OCI-LY7 (cell line): ENCODE data around the gene ARPC4.

Experiments
- EZH2phosphoT487 ChIP-seq: fragments of 200-600 bp; sonication (generic); IDR thresholded peaks from 2 replicates; pipeline ENCODE4 v1.6.1; 2018; ENCODE audit warnings: low read depth, borderline replicate concordance, mild to moderate bottlenecking, mixed run types, antibody characterized with exemption, low read length, moderate library complexity, mixed read lengths
- TF ChIP-seq, protein P1 (sequence below): fragments of 200-600 bp; sonication (generic); conservative IDR thresholded peaks from 2 replicates; pipeline ENCODE4 v1.5.1; 2014; ENCODE audit warnings: mild to moderate bottlenecking, antibody characterized with exemption, low read length, moderate library complexity, mixed read lengths

DNA sequence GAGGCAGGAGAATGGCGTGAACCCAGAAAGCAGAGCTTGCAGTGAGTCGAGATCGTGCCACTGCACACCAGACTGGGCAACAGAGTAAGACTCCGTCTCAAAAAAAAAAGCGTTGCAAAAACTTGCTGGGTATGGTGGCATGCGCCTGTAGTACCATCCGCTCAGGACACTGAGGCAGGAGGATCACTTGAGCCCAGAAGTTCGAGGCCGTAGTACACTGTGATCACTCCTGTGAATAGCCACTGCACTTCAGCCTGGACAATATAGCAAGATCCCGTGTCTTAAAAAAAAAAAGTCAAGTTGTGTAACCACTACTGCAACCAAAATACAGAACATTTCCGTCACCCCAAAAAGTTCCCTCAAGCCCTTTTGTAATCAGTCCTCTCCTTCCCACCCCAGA lies 1.5 kb downstream of the ARPC4 start:
- no peak for TF ChIP-seq EZH2phosphoT487
- TF ChIP-seq, protein P1, sequence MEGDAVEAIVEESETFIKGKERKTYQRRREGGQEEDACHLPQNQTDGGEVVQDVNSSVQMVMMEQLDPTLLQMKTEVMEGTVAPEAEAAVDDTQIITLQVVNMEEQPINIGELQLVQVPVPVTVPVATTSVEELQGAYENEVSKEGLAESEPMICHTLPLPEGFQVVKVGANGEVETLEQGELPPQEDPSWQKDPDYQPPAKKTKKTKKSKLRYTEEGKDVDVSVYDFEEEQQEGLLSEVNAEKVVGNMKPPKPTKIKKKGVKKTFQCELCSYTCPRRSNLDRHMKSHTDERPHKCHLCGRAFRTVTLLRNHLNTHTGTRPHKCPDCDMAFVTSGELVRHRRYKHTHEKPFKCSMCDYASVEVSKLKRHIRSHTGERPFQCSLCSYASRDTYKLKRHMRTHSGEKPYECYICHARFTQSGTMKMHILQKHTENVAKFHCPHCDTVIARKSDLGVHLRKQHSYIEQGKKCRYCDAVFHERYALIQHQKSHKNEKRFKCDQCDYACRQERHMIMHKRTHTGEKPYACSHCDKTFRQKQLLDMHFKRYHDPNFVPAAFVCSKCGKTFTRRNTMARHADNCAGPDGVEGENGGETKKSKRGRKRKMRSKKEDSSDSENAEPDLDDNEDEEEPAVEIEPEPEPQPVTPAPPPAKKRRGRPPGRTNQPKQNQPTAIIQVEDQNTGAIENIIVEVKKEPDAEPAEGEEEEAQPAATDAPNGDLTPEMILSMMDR: no peak
